ENCODE results near the gene ELMO2. TPM values are rescaled to one million over a fixed set of nuclear protein-coding genes. Genes with fewer than 3 reads are reported as not detected.

ELMO2 gene
- total and polyA plus RNA-seq, 9 of the 15 experiments (the other 6 are each of a cell fraction or from before 2014, with no cell fraction given): 7.5 to 21.5 (median 15.9) TPM

- TF ChIP-seq PRDM10 (IDR thresholded peaks at IDR 0.05; ENCODE audit: partially characterized antibody): no peak
Measured at GRCh38 chr20:46327557-46327956, 78.9 kb downstream of the ELMO2 start (continued).

GRCh38 chr20:46325789-46326188 lies 80.6 kb downstream of the ELMO2 start:
- FAIRE-seq: no peak
- Histone ChIP-seq H3K4me2 (ENCODE audit: insufficient read depth, low read length) (no peak overlapping the region), H3K27ac (ENCODE audit: extremely low read depth, low read depth, low read length) (no peak overlapping the region), H3K27me3 (ENCODE audit: control insufficient read depth in 2 of 2, insufficient read depth in 2 of 2, low read length in 2 of 2) (peaks cover 11 to 63% of the 10 kb centered on the region in 2 experiments; a peak in 4 of 5 replicates), H3K4me3 (no peak overlapping the region), H3K9me3 (replicated peaks; ENCODE audit: control insufficient read depth, insufficient read depth, low read depth, low read length) (no peaks in the 10 kb centered on the region), H3K79me2 (ENCODE audit: control insufficient read depth, insufficient read depth, low read length) (no peaks in the 10 kb centered on the region), H3K9ac (ENCODE audit: insufficient read depth in 1 of 2, low read depth in 2 of 2, low read length in 2 of 2) (no peak overlapping the region), H4K20me1 (replicated peaks; ENCODE audit: control insufficient read depth, insufficient read depth, low read length) (peaks cover 9% of the 10 kb centered on the region), H2AFZ (ENCODE audit: low read depth, low read length) (no peak overlapping the region), H3K4me1 (replicated peaks in 1 of 2; ENCODE audit: control insufficient read depth in 2 of 2, insufficient read depth in 2 of 2, low read length in 2 of 2) (peaks cover 0 to 8% of the 10 kb centered on the region in 2 experiments; a peak in 1 of 5 replicates), H3K36me3 (ENCODE audit: control insufficient read depth, insufficient read depth, low read length) (no peaks in the 10 kb centered on the region), H3K9me1 (ENCODE audit: control insufficient read depth, insufficient read depth, low read length) (no peaks in the 10 kb centered on the region)
- ChIA-PET CTCF (ENCODE audit: low intra/inter-chr PET ratio) (interaction anchor here (0.6 kb wide), 1 partner anchor 322 kb away, joined by 3 read pairs; no protein-coding TSS in a partner anchor), POLR2A (interaction anchor here (0.5 to 0.9 kb wide), 3 partner anchors 20 to 933 kb away, joined by 3 to 5 read pairs (median 3); no protein-coding TSS in a partner anchor)
- BruUV-seq (replicated peaks): no TSS peak
- DNase-seq (ENCODE audit: extremely low read depth in 1 of 4, low spot score in 3 of 4): no peak
- intact Hi-C loops (cut with micrococcal nuclease): loop anchor here (1.0 kb wide), 1 partner anchor 193 kb away; no protein-coding TSS in a partner anchor
- WGBS (ENCODE audit: insufficient coverage, low coverage, missing lambda C conversion rate): 0% methylated on average over 1 of the region's 1 CpG
- ATAC-seq: no peak
- in situ Hi-C loops (cut with MboI): no loop called here
- TF ChIP-seq PRMT5 (CRISPR knock-in tag; IDR thresholded peaks at IDR 0.05) (no peak), SIX5 (IDR thresholded peaks at IDR 0.05; ENCODE audit: borderline replicate concordance in 1 of 2, insufficient read depth in 1 of 2, low read depth in 1 of 2, low read length in 2 of 2) (no peak), MAFG (tag; conservative IDR thresholded peaks at IDR 0.05) (no peak), EWSR1 (IDR thresholded peaks at IDR 0.05; ENCODE audit: borderline replicate concordance, low read depth, partially characterized antibody) (no peak), ELF4 (CRISPR knock-in tag; IDR thresholded peaks at IDR 0.05) (no peak), E2F5 (CRISPR knock-in tag; IDR thresholded peaks at IDR 0.05) (no peak), MNT (conservative IDR thresholded peaks at IDR 0.05) (no peak), ZC3H8 (IDR thresholded peaks at IDR 0.05) (no peak), GABPB1 (CRISPR knock-in tag; IDR thresholded peaks at IDR 0.05) (no peak), TBL1XR1 (IDR thresholded peaks at IDR 0.05; ENCODE audit: low read length in 2 of 2) (no peak), BRF2 (IDR thresholded peaks at IDR 0.05; ENCODE audit: borderline replicate concordance, insufficient read depth, insufficient read length) (no peak), BRD4 (IDR thresholded peaks at IDR 0.05) (no peak), SRSF9 (IDR thresholded peaks at IDR 0.05; ENCODE audit: borderline replicate concordance, low read depth, low read length) (no peak)
